ENCODE data around the gene TMEM212.
A peak's percentile ranks its signal among the peaks of the same experiment; 100 is the strongest.

Gene TMEM212

DNA sequence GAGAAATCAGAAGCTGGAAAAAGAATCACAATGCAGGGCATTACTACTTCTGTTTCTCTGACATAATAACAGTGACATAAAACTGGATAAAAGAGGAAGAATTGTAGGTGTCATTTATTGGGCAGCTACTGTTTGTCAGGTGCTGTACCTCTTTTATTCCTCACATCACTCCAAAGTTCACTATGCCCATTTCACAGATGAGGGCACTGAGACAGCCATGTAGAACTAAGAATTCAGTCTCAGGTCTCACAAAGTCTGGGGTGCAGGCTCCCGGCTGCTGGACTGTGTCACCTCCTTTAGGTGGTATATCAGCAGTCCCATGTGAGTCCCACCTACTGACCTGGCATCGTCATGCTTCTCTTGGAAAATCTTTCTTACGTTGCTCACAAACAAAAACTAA is 20.8 kb downstream of the TMEM212 start:
- H3K79me1 ChIP-seq (ENCODE audit: low read length): no peaks in the 10 kb centered on the region
- H2AK5ac ChIP-seq (ENCODE audit: low read length): no peak overlapping the region
- no peak overlapping the region for H3K23ac ChIP-seq (ENCODE audit: low read length)
- H3K4ac ChIP-seq (ENCODE audit: low read depth, low read length): no peak overlapping the region
- no peak overlapping the region for H4K5ac ChIP-seq (ENCODE audit: low read length)
- H3K18ac ChIP-seq (ENCODE audit: low read length): no peak overlapping the region
- H4K8ac ChIP-seq (ENCODE audit: low read depth, low read length): no peak overlapping the region
- no peaks in the 10 kb centered on the region for H3K79me2 ChIP-seq (ENCODE audit: control insufficient read depth, insufficient read depth, low read length)
- H3K4me2 ChIP-seq (ENCODE audit: low read length): no peak overlapping the region
- H3K36me3 ChIP-seq (ENCODE audit: control insufficient read depth, insufficient read depth, low read length): no peaks in the 10 kb centered on the region
- no peak overlapping the region for H2BK15ac ChIP-seq (replicated peaks; ENCODE audit: low read depth)
- H3K27ac ChIP-seq (ENCODE audit: low read depth, low read length): no peak overlapping the region
- no peak for DNase-seq
- peaks cover 3% of the 10 kb centered on the region for H3K4me1 ChIP-seq (ENCODE audit: control insufficient read depth, low read depth, low read length)
- H2BK120ac ChIP-seq (ENCODE audit: low read depth, low read length): no peak overlapping the region
- no peak overlapping the region for H3K4me3 ChIP-seq (ENCODE audit: low read length)
- WGBS (ENCODE audit: extremely low coverage, insufficient coverage, low lambda C conversion rate): no CpG with 5 or more reads among the region's 3 CpGs
- H3K56ac ChIP-seq (ENCODE audit: low read length): no peak overlapping the region
- H3K27me3 ChIP-seq (ENCODE audit: insufficient read depth, low read length, poor library complexity): no peaks in the 10 kb centered on the region
- H3K9ac ChIP-seq (ENCODE audit: low read length): no peak overlapping the region
- H2BK5ac ChIP-seq (ENCODE audit: low read length): no peak overlapping the region

DNA sequence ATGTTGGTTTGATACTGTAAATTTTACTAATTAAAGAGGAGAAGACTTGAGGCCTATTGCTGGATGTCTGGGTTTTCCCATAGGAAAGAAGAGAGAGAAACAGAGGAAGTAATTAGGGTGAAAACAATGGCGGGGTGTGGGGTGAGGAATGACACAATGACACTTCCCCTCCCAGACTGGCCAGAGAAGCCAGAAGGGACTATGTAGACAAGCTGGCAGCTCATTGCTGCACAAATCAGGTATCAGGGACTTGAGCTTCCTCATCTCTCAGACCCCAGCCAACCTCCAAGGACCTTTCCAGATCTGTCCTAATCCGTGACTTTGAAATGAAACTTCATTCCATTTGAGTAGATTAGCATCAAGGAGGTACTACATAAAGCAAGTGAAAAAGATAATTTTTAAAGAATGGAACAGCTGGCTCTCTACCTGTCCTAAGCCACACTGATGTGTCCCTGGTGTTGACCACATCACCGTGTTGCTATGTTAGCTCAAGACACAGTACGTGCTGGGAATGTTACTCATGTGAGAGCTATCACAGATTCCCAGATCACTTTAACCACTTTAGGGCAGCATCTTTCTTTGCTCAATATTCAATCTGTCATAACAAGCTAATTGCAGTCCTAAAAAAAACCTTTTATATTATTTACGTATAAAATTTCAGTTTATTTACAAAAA is 22.2 kb downstream of the TMEM212 start:
- no peak overlapping the region for H3K27ac ChIP-seq (ENCODE audit: low read depth, low read length)
- H3K9ac ChIP-seq (ENCODE audit: low read length): no peak overlapping the region
- H3K4ac ChIP-seq (ENCODE audit: low read depth, low read length): no peak overlapping the region
- H3K79me1 ChIP-seq (ENCODE audit: low read length): no peaks in the 10 kb centered on the region
- no peaks in the 10 kb centered on the region for H3K79me2 ChIP-seq (ENCODE audit: control insufficient read depth, insufficient read depth, low read length)
- H3K18ac ChIP-seq (ENCODE audit: low read length): no peak overlapping the region
- H2BK15ac ChIP-seq (replicated peaks; ENCODE audit: low read depth): no peak overlapping the region
- no peak overlapping the region for H3K56ac ChIP-seq (ENCODE audit: low read length)
- no peaks in the 10 kb centered on the region for H3K36me3 ChIP-seq (ENCODE audit: control insufficient read depth, insufficient read depth, low read length)
- no peak overlapping the region for H3K4me2 ChIP-seq (ENCODE audit: low read length)
- H2BK5ac ChIP-seq (ENCODE audit: low read length): no peak overlapping the region
- H3K4me1 ChIP-seq (ENCODE audit: control insufficient read depth, low read depth, low read length): peaks cover 3% of the 10 kb centered on the region
- H3K27me3 ChIP-seq (ENCODE audit: insufficient read depth, low read length, poor library complexity): no peaks in the 10 kb centered on the region
- no peak overlapping the region for H4K5ac ChIP-seq (ENCODE audit: low read length)
- no peak overlapping the region for H4K8ac ChIP-seq (ENCODE audit: low read depth, low read length)
- H2AK5ac ChIP-seq (ENCODE audit: low read length): no peak overlapping the region
- H2BK120ac ChIP-seq (ENCODE audit: low read depth, low read length): no peak overlapping the region
- 100% methylated on average over 1 of the region's 5 CpGs for WGBS (ENCODE audit: extremely low coverage, insufficient coverage, low lambda C conversion rate)
- no peak overlapping the region for H3K23ac ChIP-seq (ENCODE audit: low read length)
- no peak overlapping the region for H3K4me3 ChIP-seq (ENCODE audit: low read length)
- no peak for DNase-seq

GRCh38 chr3:171867981-171868380 is 24.8 kb downstream of the TMEM212 start:
- H3K4me1 ChIP-seq (ENCODE audit: control insufficient read depth, low read depth, low read length): peaks cover 3% of the 10 kb centered on the region
- H2AK5ac ChIP-seq (ENCODE audit: low read length): no peak overlapping the region
- H3K9ac ChIP-seq (ENCODE audit: low read length): no peak overlapping the region
- no peak overlapping the region for H3K4me3 ChIP-seq (ENCODE audit: low read length)
- H3K79me2 ChIP-seq (ENCODE audit: control insufficient read depth, insufficient read depth, low read length): no peaks in the 10 kb centered on the region
- WGBS (ENCODE audit: extremely low coverage, insufficient coverage, low lambda C conversion rate): no CpG with 5 or more reads among the region's 5 CpGs
- H3K18ac ChIP-seq (ENCODE audit: low read length): no peak overlapping the region
- no peaks in the 10 kb centered on the region for H3K79me1 ChIP-seq (ENCODE audit: low read length)
- no peak overlapping the region for H4K8ac ChIP-seq (ENCODE audit: low read depth, low read length)
- no peak overlapping the region for H2BK5ac ChIP-seq (ENCODE audit: low read length)
- DNase-seq: peak; percentile 62
- no peak overlapping the region for H3K23ac ChIP-seq (ENCODE audit: low read length)
- no peak overlapping the region for H2BK120ac ChIP-seq (ENCODE audit: low read depth, low read length)
- no peaks in the 10 kb centered on the region for H3K36me3 ChIP-seq (ENCODE audit: control insufficient read depth, insufficient read depth, low read length)
- no peak overlapping the region for H3K27ac ChIP-seq (ENCODE audit: low read depth, low read length)
- no peak overlapping the region for H2BK15ac ChIP-seq (replicated peaks; ENCODE audit: low read depth)
- no peaks in the 10 kb centered on the region for H3K27me3 ChIP-seq (ENCODE audit: insufficient read depth, low read length, poor library complexity)
- no peak overlapping the region for H3K4me2 ChIP-seq (ENCODE audit: low read length)
- H4K5ac ChIP-seq (ENCODE audit: low read length): no peak overlapping the region
- no peak overlapping the region for H3K56ac ChIP-seq (ENCODE audit: low read length)
- no peak overlapping the region for H3K4ac ChIP-seq (ENCODE audit: low read depth, low read length)

DNA sequence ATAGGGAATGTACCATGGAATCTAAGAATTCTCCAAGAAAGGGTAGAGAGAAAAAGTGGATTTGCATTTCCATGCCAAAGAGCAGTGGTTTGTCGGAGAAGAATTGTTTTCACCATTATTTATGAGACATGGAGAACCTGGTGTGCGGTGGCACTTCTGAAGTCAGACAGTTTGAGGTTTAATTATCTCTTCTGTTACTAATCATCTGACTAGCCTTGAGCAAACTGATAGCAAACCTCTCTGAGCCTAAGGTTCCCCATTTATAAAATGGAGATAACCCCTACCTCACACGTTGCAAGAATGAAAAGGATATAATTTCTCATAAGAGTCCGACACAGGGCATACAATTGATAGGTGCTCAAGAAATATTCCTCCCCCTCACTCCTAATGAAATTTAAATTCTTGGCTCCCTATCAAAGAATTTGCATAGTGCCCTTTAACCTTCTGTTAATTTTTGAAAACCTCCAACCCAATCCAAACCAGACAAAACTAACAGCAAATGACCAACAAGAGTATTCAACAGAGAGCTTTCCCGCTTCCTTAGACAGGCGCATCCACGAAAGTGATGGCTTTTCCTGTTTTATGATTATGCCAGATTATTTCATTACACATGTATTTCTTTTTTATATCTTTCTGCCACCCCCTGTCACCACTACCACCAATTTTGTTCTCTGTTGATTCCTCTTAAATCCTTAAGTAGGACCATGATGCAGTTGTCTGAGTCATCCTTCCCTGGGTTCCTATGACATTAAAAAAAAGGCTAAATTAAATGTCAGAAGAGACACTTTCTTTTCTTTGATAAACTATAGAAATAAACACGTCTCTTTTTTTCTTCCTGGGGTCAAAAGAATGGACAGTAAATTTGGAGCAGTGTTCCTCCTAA is 28.5 kb downstream of the TMEM212 start:
- Histone ChIP-seq H2BK15ac (replicated peaks; ENCODE audit: low read depth) (no peak overlapping the region), H3K27ac (ENCODE audit: low read depth, low read length) (no peak overlapping the region), H2BK120ac (ENCODE audit: low read depth, low read length) (no peak overlapping the region), H3K4me2 (ENCODE audit: low read length) (no peak overlapping the region), H3K23ac (ENCODE audit: low read length) (no peak overlapping the region), H3K9ac (ENCODE audit: low read length) (no peak overlapping the region), H2BK5ac (ENCODE audit: low read length) (no peak overlapping the region), H4K8ac (ENCODE audit: low read depth, low read length) (no peak overlapping the region), H2AK5ac (ENCODE audit: low read length) (no peak overlapping the region), H3K18ac (ENCODE audit: low read length) (no peak overlapping the region), H4K5ac (ENCODE audit: low read length) (no peak overlapping the region), H3K36me3 (ENCODE audit: control insufficient read depth, insufficient read depth, low read length) (no peaks in the 10 kb centered on the region), H3K27me3 (ENCODE audit: insufficient read depth, low read length, poor library complexity) (no peaks in the 10 kb centered on the region), H3K4me1 (ENCODE audit: control insufficient read depth, low read depth, low read length) (no peaks in the 10 kb centered on the region), H3K79me1 (ENCODE audit: low read length) (no peaks in the 10 kb centered on the region), H3K79me2 (ENCODE audit: control insufficient read depth, insufficient read depth, low read length) (no peaks in the 10 kb centered on the region), H3K4ac (ENCODE audit: low read depth, low read length) (no peak overlapping the region), H3K56ac (ENCODE audit: low read length) (no peak overlapping the region), H3K4me3 (ENCODE audit: low read length) (no peak overlapping the region)
- WGBS (ENCODE audit: extremely low coverage, insufficient coverage, low lambda C conversion rate): no CpG with 5 or more reads among the region's 8 CpGs
- DNase-seq: no peak

DNA sequence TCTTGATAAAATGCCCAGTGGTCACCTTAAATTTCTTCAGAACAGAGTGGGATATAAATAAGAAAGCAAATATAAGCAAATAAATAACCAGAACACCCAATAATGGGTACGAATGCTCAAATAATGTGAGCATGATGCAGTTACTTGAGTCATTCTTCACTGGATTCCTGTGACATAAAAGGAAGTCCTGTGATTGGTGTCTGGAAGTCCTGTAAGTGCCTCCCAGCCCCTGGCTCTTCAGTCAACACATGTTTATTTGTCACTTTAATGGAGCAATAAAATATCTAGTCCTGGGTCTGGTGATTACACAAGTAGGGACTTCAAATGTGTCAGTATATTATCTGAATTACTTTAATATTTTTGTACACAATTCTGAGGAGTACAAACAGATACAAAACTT is 30.4 kb downstream of the TMEM212 start:
- Histone ChIP-seq H3K4me3 (ENCODE audit: low read length) (no peak overlapping the region), H3K4me2 (ENCODE audit: low read length) (no peak overlapping the region), H3K36me3 (ENCODE audit: control insufficient read depth, insufficient read depth, low read length) (no peaks in the 10 kb centered on the region), H3K27ac (ENCODE audit: low read depth, low read length) (no peak overlapping the region), H4K5ac (ENCODE audit: low read length) (no peak overlapping the region), H3K4me1 (ENCODE audit: control insufficient read depth, low read depth, low read length) (no peaks in the 10 kb centered on the region), H3K79me2 (ENCODE audit: control insufficient read depth, insufficient read depth, low read length) (no peaks in the 10 kb centered on the region), H3K4ac (ENCODE audit: low read depth, low read length) (no peak overlapping the region), H2AK5ac (ENCODE audit: low read length) (no peak overlapping the region), H3K18ac (ENCODE audit: low read length) (no peak overlapping the region), H2BK15ac (replicated peaks; ENCODE audit: low read depth) (no peak overlapping the region), H2BK120ac (ENCODE audit: low read depth, low read length) (no peak overlapping the region), H3K23ac (ENCODE audit: low read length) (no peak overlapping the region), H3K79me1 (ENCODE audit: low read length) (no peaks in the 10 kb centered on the region), H4K8ac (ENCODE audit: low read depth, low read length) (no peak overlapping the region), H2BK5ac (ENCODE audit: low read length) (no peak overlapping the region), H3K56ac (ENCODE audit: low read length) (no peak overlapping the region), H3K27me3 (ENCODE audit: insufficient read depth, low read length, poor library complexity) (no peaks in the 10 kb centered on the region), H3K9ac (ENCODE audit: low read length) (no peak overlapping the region)
- no CpG with 5 or more reads among the region's 1 CpG for WGBS (ENCODE audit: extremely low coverage, insufficient coverage, low lambda C conversion rate)
- DNase-seq: no peak

Data from mesendoderm (in vitro differentiated cells).